GM19351 (cell line): Measurements from ENCODE around the gene TFG.
"Not testable (repeated sequence)": the region's sequence is repeated elsewhere in the genome, so short reads cannot be mapped to it uniquely, and the experiment has no call there.

ENCODE experiments used
- ATAC-seq: cut with Tn5 transposase; IDR thresholded peaks from one replicate; pipeline ENCODE4 v1.9.1; 2021; ENCODE audit warnings: mild to moderate bottlenecking, moderate library complexity; ENCODE audit not compliant: unreplicated experiment

Gene TFG

DNA sequence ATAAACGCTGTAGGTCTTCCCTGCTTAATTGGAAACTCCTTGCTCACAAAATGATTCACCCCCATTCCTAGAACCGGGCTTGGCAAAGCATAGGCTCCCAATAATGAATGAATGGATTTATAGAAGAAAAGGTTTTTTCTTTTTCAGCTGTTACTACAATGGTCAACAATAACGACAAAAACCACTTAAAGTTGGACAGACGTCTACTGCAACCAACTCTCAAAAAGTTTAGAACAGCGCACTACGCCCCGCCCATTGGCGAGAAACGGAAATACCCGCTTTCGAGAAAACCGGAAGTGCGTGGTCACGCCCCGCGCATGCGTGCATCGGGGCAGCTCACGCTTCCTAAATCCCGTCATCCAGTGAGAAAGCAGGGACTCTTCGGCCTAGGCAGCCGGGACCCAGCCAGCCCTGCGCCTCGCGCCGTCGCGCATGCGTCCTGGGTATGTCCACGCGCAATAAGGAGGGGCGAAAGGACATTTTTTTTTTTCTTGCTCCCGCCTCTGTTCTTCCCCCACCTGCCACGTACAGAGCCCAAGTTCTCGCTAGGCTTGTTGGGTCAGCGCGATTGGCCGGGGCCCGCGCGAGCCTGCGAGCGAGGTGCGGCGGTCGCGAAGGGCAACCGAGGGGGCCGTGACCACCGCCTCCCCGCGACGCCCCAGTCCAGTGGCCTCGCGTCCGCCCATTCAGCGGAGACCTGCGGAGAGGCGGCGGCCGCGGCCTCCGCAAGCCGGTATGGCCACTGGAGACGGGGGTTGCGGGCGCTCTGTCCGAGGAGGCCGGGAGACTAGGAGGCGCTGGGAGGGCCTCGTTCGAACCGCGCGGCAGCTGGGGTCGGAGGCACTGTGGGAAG, at the start of gene TFG:
Gene TFG (plus strand): TSS at position 506 of the 853 bp plus-strand sequence. CDS start 4,192 bp downstream, outside the sequence.
- ATAC-seq: peak; percentile 87

- ATAC-seq: not testable (repeated sequence)
Observed at GRCh38 chr3:100661294-100661693, 48.0 kb upstream of the TFG start.

DNA sequence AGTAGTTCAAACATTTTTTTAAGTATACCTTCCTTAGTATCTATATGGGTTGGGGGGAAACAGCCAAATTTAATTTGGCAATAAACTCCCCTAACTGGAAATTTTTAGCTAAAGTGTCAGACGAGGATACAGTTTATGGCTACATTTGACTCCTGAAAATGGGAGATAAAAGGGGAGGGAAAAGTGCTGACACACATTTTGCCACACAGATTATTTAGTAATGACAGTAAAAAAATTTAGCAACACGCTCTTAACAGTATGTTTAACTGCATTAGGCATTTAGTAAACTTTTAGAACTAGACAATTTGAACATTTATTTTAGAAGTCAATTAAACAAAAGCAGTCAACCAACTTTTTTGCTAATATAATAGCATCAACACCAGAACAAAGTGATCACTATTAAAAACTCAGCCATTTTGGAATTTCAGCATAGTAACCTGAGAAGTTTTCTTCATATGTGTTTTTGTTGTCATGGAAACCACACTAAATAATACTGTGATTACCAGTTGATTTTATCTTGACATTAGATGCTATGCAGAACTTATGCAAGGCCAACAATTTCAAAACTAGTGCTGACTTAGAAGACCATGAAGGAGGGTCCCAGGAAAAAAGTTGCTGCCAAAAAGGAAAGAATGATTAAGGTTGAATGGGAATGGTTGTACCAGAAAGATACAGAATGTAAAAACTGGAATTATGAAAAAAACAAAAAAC, 47.0 kb upstream of the TFG start:
- ATAC-seq: no peak

DNA sequence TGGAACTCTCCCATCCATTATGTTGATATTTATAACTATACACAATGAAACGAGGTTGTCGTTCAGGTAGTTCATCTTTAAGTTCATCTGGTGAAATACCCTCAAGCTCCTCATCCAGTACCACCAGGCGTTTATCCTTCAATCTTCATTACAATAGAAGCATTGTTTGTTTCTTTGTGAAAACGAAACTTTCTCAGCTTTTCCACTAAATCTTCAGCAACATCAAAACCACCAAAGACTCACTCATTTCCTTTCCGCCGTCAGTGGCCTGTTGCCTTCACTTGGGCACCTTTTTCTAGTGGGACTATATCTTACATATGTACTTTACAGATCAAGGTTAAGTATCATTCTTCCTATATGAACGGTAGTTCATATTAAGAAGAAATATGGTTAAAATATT, 44.1 kb upstream of the TFG start:
- no peak for ATAC-seq

GRCh38 chr3:100666699-100667098, 42.6 kb upstream of the TFG start:
- ATAC-seq: not testable (repeated sequence)

- not testable (repeated sequence) for ATAC-seq
Observed at GRCh38 chr3:100667316-100667715, 42.0 kb upstream of the TFG start.

DNA sequence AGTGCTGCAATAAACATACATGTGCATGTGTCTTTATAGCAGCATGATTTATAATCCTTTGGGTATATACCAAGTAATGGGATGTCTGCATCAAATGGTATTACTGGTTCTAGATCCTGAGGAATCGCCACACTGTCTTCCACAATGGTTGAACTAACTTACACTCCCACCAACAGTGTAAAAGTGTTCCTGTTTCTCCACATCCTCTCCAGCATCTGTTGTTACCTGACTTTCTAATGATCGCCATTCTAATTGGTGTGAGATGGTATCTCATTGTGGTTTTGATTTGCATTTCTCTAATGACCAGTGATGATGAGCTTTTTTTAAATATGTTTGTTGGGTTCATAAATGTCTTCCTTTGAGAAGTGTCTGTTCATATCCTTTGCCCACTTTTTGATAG, 38.3 kb upstream of the TFG start:
- not testable (repeated sequence) for ATAC-seq

DNA sequence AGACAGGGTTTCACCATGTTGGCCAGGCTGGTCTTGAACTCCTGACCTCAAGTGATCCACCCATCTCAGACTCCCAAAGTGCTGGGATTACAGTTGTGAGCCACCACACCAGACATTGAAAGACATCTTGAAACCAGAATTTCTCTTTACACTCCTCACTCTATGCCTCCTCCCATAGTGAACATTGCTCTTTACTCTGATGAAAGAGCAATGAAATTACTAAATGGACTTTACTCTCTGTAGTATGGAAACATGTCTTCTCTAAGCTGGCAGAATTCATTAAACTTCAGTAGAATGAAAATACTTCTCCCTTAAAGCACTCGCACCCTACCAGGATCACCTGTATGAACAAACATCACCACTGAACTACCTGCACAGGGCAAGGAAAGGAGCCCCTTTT, 27.8 kb upstream of the TFG start:
- no peak for ATAC-seq

GRCh38 chr3:100682056-100682853, 27.0 kb upstream of the TFG start:
- no peak for ATAC-seq

DNA sequence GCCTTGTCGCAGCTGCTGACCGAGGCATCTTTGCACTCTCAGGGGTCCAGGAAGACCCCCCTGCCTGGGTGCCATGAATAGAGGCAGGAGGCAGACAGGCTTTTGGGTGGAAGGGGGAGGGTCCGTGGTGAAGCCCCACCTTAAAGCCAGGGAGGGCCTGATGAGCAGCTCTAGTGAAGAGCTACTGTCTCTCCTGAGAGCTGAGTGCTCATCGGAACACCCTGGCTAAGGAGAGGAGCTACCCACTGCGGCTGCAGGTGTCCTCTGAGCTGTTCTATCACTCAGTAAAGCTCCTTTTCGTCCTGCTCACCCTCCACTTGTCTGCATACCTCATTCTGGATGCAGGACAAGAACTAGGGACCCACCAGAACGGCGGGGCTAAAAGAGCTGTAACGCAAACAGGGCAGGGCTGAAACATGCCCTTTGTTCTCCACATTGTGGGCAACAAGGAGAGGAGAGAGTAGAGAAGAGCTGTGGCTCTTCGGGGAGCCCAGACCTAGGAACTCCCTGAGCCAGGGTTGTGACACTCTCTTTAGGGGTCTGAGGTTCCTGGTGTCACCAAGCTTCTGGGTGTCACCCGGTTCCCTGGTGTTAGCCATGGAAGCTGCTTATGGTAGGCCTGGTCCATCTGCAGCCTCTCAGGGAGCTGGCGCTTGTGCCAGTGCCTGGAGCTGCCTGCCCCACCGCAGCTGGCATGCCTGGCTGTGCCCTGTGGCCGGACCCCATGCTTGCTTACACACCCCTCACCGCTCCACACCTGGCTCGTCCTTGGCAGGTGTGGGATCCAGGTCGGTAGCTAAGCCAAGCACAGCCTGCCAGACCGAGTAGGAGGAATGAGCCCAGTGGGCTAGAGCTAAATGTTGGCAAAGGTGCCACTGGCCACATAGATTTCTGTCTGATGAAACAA, 26.2 kb upstream of the TFG start:
- ATAC-seq: no peak

DNA sequence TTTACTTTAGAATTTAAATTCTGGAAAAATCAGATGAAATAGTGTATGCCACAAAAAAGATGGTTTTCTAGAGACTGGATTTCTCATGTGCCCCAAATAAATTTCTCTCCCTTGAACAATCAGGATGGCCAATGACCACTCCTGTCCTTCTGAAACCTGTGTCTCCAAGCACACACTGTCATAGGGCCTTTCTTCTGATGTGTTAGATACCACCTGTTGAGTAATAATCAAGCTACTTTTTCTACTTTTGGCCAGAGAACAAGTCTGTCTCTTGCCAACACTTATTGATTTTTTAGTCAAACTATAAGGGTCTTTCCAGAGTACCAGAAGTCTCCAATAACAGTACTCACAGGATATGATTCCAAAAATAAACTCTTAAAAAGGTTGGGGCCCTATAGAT, 16.1 kb upstream of the TFG start:
- no peak for ATAC-seq

DNA sequence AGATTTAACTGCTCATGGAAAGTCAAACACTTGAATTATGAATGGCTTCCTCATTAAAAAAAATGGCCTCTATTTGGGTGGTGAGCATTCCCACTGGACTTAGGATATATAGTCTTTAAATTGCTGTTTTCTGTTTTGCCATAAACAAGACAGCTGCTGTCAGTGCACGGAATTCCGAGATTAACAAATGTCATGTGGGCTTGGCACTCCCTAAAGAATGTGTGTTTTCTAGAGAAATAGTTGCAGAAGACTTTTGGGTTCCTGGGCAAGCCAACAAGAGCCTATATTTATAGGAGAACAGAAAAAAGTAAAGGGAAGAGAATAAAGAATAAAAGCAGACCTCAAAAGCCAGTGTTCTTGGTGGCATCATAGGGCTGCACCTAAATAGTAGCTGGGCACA, 13.6 kb upstream of the TFG start:
- no peak for ATAC-seq

GRCh38 chr3:100696161-100696560, 13.1 kb upstream of the TFG start:
- no peak for ATAC-seq

DNA sequence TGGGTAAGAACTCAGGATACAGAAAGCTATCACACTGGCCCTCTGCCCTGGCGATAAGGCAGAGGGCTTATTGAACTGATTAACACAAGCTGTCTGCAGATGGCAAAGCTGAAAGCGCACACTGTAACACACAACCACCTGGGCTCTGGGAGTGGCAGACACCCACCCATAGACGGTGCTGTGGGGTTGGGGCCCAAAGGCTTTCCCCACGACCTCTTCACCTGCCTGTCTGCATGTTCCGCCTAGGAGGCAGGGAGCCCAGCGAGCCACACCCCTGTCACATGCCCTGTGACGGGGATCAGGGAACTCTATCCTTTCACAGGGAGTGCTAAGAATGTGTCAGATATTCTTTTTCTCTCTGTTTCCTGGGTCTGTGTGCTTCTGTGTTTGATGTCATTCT, 12.1 kb upstream of the TFG start:
- ATAC-seq: no peak

GRCh38 chr3:100697723-100698285, 11.5 kb upstream of the TFG start:
- ATAC-seq: no peak

DNA sequence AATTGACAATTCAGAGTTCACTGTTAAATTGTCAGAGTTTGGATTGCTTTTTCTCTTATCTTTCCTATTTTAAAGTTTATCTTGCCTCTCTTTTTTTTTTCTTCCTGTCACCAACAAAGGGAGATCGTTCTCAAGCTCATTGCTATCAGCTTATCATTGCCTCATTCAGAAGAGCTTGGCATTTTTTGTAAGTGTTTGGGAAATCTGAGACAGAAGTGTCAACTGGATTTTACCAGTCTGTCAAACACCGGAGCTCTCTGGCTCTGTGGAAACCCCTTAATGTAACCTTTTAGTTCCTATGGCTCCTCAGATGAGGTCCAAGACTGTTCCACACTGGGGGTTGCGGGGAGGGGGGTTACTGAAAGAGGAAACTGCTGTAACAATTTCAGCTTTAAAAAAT, 10.6 kb upstream of the TFG start:
- no peak for ATAC-seq

- ATAC-seq: no peak
Observed at GRCh38 chr3:100700708-100701107, 8.6 kb upstream of the TFG start.

- ATAC-seq: peak; percentile 66
Observed at GRCh38 chr3:100702082-100702979, 7.0 kb upstream of the TFG start.

DNA sequence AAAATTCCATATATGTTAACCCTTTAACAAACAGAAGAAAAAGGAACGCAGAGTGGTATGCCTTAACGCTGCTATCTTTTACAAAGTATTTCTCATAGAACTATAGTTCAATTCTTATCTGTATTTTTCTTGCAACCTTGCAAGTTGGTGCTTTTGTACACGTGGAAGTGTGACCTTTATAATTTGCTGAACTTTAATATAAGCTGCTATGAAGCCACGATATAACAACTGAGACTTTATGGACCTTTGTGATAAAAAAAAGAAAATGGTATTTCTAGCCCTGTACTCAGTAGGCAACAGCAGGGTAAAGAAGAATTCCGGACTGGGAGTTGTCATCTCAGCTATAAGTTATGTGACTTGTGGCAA, 6.3 kb upstream of the TFG start:
- ATAC-seq: no peak
